OCI-LY7 (cell line): ENCODE measurements around the gene PKDCC. TPM values are rescaled to one million over a fixed set of nuclear protein-coding genes. Genes with fewer than 3 reads are reported as not detected.
"Not testable (repeated sequence)": the region's sequence is repeated elsewhere in the genome, so short reads cannot be mapped to it uniquely, and the experiment has no call there.

Experiments used
- BruUV-seq: library from RNA; stranded (reverse); fragments of 400-500 nt; replicated peaks from 2 replicates; lab custom pipeline; 2021; lab: Mats Ljungman, UMichigan
- CTCF ChIA-PET: fragments of 300-600 bp; sonication (Branson Sonifier 250); formaldehyde crosslinking; loops from one replicate; lab custom pipeline; 2022; ENCODE audit warnings: antibody characterized with exemption; ENCODE audit not compliant: unreplicated experiment; lab: Charles Lee
- POLR2A ChIA-PET: fragments of 300-600 bp; sonication (Branson Sonifier 250); formaldehyde crosslinking; loops from one replicate; lab custom pipeline; 2022; ENCODE audit warnings: antibody characterized with exemption; lab: Charles Lee
- DNase-seq: peaks from one replicate; pipeline ENCODE4 v3.0.0-alpha.2; 2015; ENCODE audit warnings: low spot score
- H2AFZ ChIP-seq: fragments of 200-600 bp; sonication (generic), shearing (Covaris generic); 2 replicates; pipeline ENCODE4 v1.6.1; 2014; ENCODE audit warnings: mild to moderate bottlenecking, antibody characterized with exemption, low read length, moderate library complexity
- H3K27ac ChIP-seq: fragments of 200-600 bp; sonication (generic); 2 replicates; pipeline ENCODE4 v1.5.1; 2014; ENCODE audit warnings: mixed run types, low read depth, mild to moderate bottlenecking, moderate library complexity, low read length, inconsistent platforms; ENCODE audit not compliant: poor library complexity, severe bottlenecking
- H3K36me3 ChIP-seq: fragments of 200-600 bp; sonication (generic); 2 replicates; pipeline ENCODE4 v1.6.1; 2014; ENCODE audit warnings: mild to moderate bottlenecking, antibody characterized with exemption, low read length, moderate library complexity, mixed read lengths; ENCODE audit not compliant: insufficient read depth
- H3K4me1 ChIP-seq: fragments of 200-600 bp; sonication (generic); 2 replicates; pipeline ENCODE4 v1.5.1; 2014; ENCODE audit warnings: mild to moderate bottlenecking, low read length; ENCODE audit not compliant: insufficient read depth, poor library complexity, severe bottlenecking
- H3K4me2 ChIP-seq: fragments of 200-600 bp; sonication (generic); 2 replicates; pipeline ENCODE4 v1.6.1; 2014; ENCODE audit warnings: mild to moderate bottlenecking, low read length
- H3K4me3 ChIP-seq: fragments of 200-600 bp; sonication (generic); 2 replicates; pipeline ENCODE4 v1.5.1; 2014; ENCODE audit warnings: mild to moderate bottlenecking, low read depth, low read length; ENCODE audit not compliant: poor library complexity, severe bottlenecking
- H3K79me2 ChIP-seq: fragments of 200-600 bp; sonication (generic); 2 replicates; pipeline ENCODE4 v1.6.1; 2016; ENCODE audit warnings: low read depth, mild to moderate bottlenecking, low read length, moderate library complexity, mixed read lengths; ENCODE audit not compliant: insufficient read depth
- H3K9me2 ChIP-seq: fragments of 200-600 bp; sonication (generic); 2 replicates; pipeline ENCODE4 v1.6.1; 2016; ENCODE audit warnings: mild to moderate bottlenecking, low read length, mixed read lengths; ENCODE audit not compliant: insufficient read depth
- H3K9me3 ChIP-seq: fragments of 200-600 bp; sonication (generic); 2 replicates; pipeline ENCODE4 v1.6.1; 2014; ENCODE audit warnings: mild to moderate bottlenecking, mixed run types, low read length, mixed read lengths
- H4K20me1 ChIP-seq: fragments of 200-600 bp; sonication (generic); 2 replicates; pipeline ENCODE4 v1.6.1; 2014; ENCODE audit warnings: mild to moderate bottlenecking, antibody characterized with exemption, low read length, moderate library complexity, mixed read lengths; ENCODE audit not compliant: insufficient read depth
- CTCF ChIP-seq: fragments of 200-600 bp; sonication (generic); conservative IDR thresholded peaks from 2 replicates; pipeline ENCODE4 v1.5.1; 2014; ENCODE audit warnings: mild to moderate bottlenecking, antibody characterized with exemption, low read length, moderate library complexity, mixed read lengths
- EZH2phosphoT487 ChIP-seq: fragments of 200-600 bp; sonication (generic); IDR thresholded peaks from 2 replicates; pipeline ENCODE4 v1.6.1; 2018; ENCODE audit warnings: low read depth, borderline replicate concordance, mild to moderate bottlenecking, mixed run types, antibody characterized with exemption, low read length, moderate library complexity, mixed read lengths
- intact Hi-C: fragments of 100-400 bp; cut with micrococcal nuclease; formaldehyde crosslinking; loops from one replicate; pipeline ENCODE4 v1.10.0; 2022; ENCODE audit not compliant: unreplicated experiment
- total RNA-seq, 2 experiments: library from RNA; depleted of rRNA in 1 of 2; stranded (reverse); fragments of >200 nt in 1 of 2; shearing (Covaris generic) in 1 of 2; gene quantifications; 2 replicates each; pipeline ENCODE4 v1.2.3, GENCODE V29; 2014 to 2022

Gene PKDCC
- total RNA-seq, 2 experiments from 2014 or later: not detected

GRCh38 chr2:42076357-42077225 lies 28.8 kb downstream of the PKDCC start:
- Histone ChIP-seq H3K4me1 (no peaks in the 10 kb centered on the region), H3K79me2 (no peaks in the 10 kb centered on the region), H3K4me2 (no peak overlapping the region), H3K9me3 (no peaks in the 10 kb centered on the region), H3K27ac (no peak overlapping the region), H3K36me3 (no peaks in the 10 kb centered on the region), H3K9me2 (no peaks in the 10 kb centered on the region), H2AFZ (no peak overlapping the region), H4K20me1 (no peaks in the 10 kb centered on the region), H3K4me3 (no peak overlapping the region)
- no peak for DNase-seq
- intact Hi-C loops: no loop called here
- no TSS peak for BruUV-seq
- CTCF ChIA-PET: no interaction called here
- TF ChIP-seq EZH2phosphoT487: no peak
- no peak for TF ChIP-seq CTCF
- POLR2A ChIA-PET: no interaction called here

- Histone ChIP-seq H2AFZ (no peak overlapping the region), H3K4me2 (no peak overlapping the region), H3K9me2 (no peaks in the 10 kb centered on the region), H3K27ac (no peak overlapping the region), H3K4me3 (no peak overlapping the region), H3K36me3 (no peaks in the 10 kb centered on the region), H4K20me1 (no peaks in the 10 kb centered on the region), H3K4me1 (no peaks in the 10 kb centered on the region), H3K79me2 (no peaks in the 10 kb centered on the region), H3K9me3 (no peaks in the 10 kb centered on the region)
- TF ChIP-seq CTCF (no peak), EZH2phosphoT487 (no peak)
- no TSS peak for BruUV-seq
- CTCF ChIA-PET: no interaction called here
- intact Hi-C loops: no loop called here
- DNase-seq: no peak
- POLR2A ChIA-PET: no interaction called here
Observed at GRCh38 chr2:42077343-42077742, 29.5 kb downstream of the PKDCC start.

- Histone ChIP-seq H3K9me3 (no peaks in the 10 kb centered on the region), H2AFZ (no peak overlapping the region), H3K36me3 (no peaks in the 10 kb centered on the region), H4K20me1 (no peaks in the 10 kb centered on the region), H3K27ac (no peak overlapping the region), H3K4me1 (no peaks in the 10 kb centered on the region), H3K4me2 (no peak overlapping the region), H3K79me2 (no peaks in the 10 kb centered on the region), H3K4me3 (no peak overlapping the region), H3K9me2 (no peaks in the 10 kb centered on the region)
- intact Hi-C loops: no loop called here
- POLR2A ChIA-PET: no interaction called here
- CTCF ChIA-PET: no interaction called here
- no TSS peak for BruUV-seq
- no peak for TF ChIP-seq CTCF
- no peak for TF ChIP-seq EZH2phosphoT487
- no peak for DNase-seq
Observed at GRCh38 chr2:42079737-42080287, 32.0 kb downstream of the PKDCC start.

- CTCF ChIA-PET, H2AFZ ChIP-seq, DNase-seq, H3K4me2 ChIP-seq, H3K9me3 ChIP-seq, BruUV-seq, POLR2A ChIA-PET, H3K79me2 ChIP-seq, H4K20me1 ChIP-seq, H3K9me2 ChIP-seq, intact Hi-C loops, H3K36me3 ChIP-seq, H3K4me3 ChIP-seq, H3K4me1 ChIP-seq, H3K27ac ChIP-seq: not testable (repeated sequence)
Observed at GRCh38 chr2:42081151-42081550, 33.3 kb downstream of the PKDCC start.
